Measurements from ENCODE around the gene DCST2.
"Not testable (repeated sequence)": the region's sequence is repeated elsewhere in the genome, so short reads cannot be mapped to it uniquely, and the experiment has no call there.

The DCST2 gene

GRCh38 chr1:154998201-154998780 is 35.3 kb downstream of the DCST2 start:
- no peak for TF ChIP-seq CTCF (IDR thresholded peaks at IDR 0.05; ENCODE audit: low read depth, low read length, missing control alignments)
- no peak overlapping the region for H3K4me3 ChIP-seq (replicated peaks; ENCODE audit: low read depth, low read length)
- DNase-seq (ENCODE audit: extremely low read depth, low read depth): no peak

- DNase-seq (ENCODE audit: extremely low read depth, low read depth): no peak
- TF ChIP-seq CTCF (IDR thresholded peaks at IDR 0.05; ENCODE audit: low read depth, low read length, missing control alignments): no peak
- no peak overlapping the region for H3K4me3 ChIP-seq (replicated peaks; ENCODE audit: low read depth, low read length)
Observed at GRCh38 chr1:154996966-154997701, 36.4 kb downstream of the DCST2 start.

GRCh38 chr1:154995301-154995983 is 38.1 kb downstream of the DCST2 start:
- TF ChIP-seq CTCF (IDR thresholded peaks at IDR 0.05; ENCODE audit: low read depth, low read length, missing control alignments): peak; percentile 50
- DNase-seq (ENCODE audit: extremely low read depth, low read depth); H3K4me3 ChIP-seq (replicated peaks; ENCODE audit: low read depth, low read length): not testable (repeated sequence)

GRCh38 chr1:154994591-154994990 is 39.0 kb downstream of the DCST2 start:
- no peak overlapping the region for H3K4me3 ChIP-seq (replicated peaks; ENCODE audit: low read depth, low read length)
- DNase-seq (ENCODE audit: extremely low read depth, low read depth): no peak
- no peak for TF ChIP-seq CTCF (IDR thresholded peaks at IDR 0.05; ENCODE audit: low read depth, low read length, missing control alignments)

GRCh38 chr1:154994269-154994587 is 39.4 kb downstream of the DCST2 start:
- TF ChIP-seq CTCF (IDR thresholded peaks at IDR 0.05; ENCODE audit: low read depth, low read length, missing control alignments): no peak
- no peak overlapping the region for H3K4me3 ChIP-seq (replicated peaks; ENCODE audit: low read depth, low read length)

GRCh38 chr1:154993572-154994268 is 39.9 kb downstream of the DCST2 start, which contains the start of gene LENEP:
Gene LENEP (plus strand): TSS chr1:154993586. CDS start chr1:154993608, 22 bp downstream.
- no peak within 1 kb of the TSS for H3K4me3 ChIP-seq (replicated peaks; ENCODE audit: low read depth, low read length)
- DNase-seq (ENCODE audit: extremely low read depth, low read depth): no peak
- TF ChIP-seq CTCF (IDR thresholded peaks at IDR 0.05; ENCODE audit: low read depth, low read length, missing control alignments): no peak

More at GRCh38 chr1:154994269-154994587, 39.4 kb downstream of the DCST2 start:
- DNase-seq (ENCODE audit: extremely low read depth, low read depth): no peak
